Measurements from ENCODE around the gene CGNL1.

The CGNL1 gene

DNA sequence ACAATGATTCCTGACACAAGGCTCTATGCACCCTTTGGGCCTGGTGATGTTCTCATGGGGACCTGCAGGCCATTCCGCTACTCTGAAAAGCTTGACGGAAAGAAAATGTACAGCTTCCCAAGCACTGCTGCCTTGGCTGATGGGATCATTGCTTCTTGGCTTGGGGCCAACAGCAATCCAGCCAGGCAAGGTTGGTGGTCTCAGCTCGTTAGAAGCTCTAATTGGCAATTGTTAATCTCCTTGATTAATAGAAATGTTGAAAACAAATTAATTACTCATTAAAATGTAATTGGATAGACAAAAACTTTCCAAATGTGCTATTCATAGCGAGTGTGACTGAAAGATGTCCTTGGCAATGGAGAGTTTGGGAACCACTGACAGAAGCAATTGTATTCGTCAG, 199.1 kb downstream of the CGNL1 start:
- no peak for DNase-seq

DNA sequence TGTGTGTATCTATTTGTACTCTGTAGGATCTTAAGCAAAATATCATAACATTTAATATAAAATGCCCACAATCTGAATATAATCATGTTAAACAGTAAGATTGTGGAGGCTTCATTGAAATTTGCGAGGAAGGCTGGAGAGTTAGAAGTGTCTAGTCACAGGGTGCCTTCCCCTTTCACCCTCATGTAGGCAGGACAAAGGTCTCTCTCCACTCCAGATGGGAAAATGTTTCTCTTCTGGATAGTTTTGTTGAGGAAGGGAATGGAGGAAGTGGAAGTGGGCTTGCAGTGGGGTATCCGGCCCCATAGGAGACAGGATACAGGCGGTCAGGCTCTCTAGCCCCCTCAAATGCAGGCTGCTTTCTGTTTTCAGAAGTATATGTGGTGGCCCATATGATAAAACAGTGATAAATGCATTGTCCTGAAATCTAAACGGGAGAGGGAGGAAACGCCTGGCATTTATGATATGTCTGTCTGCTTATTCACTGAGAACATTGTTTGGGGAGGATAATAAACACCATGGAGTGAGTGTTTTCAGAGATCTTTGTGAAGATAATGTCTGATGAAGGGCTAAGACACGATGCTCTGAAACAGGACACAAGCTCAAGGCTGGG, 202.1 kb downstream of the CGNL1 start:
- DNase-seq, result peak in 1 of 4 experiments; percentile 25

DNA sequence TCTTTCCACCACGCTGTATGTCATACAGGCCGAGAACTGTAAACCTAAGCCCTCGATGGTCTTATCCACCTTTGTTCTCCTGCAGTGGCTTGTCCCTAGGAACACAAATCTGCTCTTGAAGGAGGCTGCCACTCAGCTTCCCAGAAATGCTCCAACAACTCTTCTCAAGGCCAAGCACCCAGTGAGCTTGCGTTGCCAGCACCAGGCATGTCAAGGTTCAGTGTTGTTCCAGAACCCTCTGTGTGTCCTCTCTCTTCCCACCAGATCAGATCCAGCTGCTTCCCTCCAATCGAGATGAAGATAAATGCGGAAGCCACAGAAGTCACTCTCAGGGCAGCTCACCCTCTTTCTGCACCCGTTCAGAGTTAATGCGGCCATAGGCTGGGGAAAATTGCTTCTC, 204.1 kb downstream of the CGNL1 start:
- DNase-seq, result no peak

DNA sequence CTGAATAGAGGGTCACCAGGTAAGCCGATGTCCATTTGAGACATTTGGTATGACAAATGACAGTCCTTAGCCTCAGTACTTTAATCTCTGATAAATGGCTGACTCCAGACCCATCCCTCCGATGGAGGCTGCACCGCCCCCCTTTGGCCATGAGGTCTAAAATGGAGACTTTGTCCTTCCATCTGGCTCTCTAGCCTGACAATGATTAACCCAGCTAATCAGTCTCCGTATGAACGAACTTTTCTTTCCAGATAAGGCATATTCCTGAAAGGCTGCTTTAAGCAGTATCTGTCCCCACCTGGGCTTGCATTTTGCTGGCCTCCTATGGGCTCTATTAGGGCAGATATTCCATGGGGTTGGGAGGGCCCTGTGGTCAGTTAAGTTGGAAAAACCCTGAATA, 204.6 kb downstream of the CGNL1 start:
- no peak for DNase-seq

DNA sequence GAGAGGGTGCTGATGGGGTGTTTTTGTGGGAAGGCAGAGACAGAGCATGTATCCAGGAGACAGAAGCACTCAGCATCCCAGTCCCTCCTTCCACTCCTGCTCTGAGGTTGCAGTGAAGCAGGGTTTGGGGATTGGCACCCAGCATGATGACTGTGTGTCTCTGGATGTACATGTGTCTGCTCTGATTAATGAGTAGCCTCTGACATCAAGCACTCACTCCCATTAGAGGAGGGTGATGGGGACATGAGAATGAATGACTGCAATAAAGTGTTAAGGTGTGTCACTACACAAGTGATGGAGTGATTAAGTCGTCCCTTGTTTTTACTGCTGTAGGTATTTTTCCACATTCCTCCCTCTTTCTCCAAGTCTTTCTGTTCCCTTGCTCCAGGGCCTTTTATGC, 205.8 kb downstream of the CGNL1 start:
- no peak for DNase-seq

DNA sequence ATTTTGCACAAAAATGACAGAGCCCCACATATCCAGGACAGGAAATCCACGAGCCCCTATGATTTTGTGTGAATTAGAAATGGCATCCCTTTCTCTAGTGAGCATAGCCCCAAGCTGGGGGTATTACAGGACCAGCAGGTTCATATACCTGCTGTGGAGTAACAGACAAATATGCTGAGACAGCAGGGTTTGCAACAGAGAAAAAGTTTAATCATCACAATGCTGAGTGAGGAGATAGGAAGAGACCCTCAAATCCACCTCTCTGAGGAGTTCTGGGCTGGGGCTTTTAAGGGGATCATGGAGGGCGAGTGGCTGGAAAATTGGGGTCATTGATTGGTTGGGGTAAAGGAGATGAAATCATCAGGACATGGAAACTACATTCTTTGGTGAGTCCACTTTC, 207.0 kb downstream of the CGNL1 start:
- DNase-seq, result no peak

DNA sequence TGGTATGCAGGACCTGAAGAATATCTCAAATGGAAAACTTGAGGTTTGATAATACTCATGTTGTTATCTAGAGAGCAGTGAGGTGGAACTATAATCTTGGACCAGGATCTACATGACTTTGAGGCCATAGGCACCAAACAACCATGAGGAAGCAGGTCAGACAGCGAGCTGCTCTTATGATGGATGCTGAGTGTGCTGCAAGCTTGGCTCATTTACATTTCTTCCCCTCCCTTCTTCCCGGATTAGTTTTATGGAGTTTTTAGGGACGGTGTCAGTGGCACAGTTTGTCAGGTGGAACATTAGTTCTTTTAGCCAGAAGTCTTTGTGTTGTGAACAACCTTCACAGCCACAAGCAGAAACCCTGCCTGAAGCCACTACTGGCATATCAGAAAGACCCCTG, 207.4 kb downstream of the CGNL1 start:
- no peak for DNase-seq

DNA sequence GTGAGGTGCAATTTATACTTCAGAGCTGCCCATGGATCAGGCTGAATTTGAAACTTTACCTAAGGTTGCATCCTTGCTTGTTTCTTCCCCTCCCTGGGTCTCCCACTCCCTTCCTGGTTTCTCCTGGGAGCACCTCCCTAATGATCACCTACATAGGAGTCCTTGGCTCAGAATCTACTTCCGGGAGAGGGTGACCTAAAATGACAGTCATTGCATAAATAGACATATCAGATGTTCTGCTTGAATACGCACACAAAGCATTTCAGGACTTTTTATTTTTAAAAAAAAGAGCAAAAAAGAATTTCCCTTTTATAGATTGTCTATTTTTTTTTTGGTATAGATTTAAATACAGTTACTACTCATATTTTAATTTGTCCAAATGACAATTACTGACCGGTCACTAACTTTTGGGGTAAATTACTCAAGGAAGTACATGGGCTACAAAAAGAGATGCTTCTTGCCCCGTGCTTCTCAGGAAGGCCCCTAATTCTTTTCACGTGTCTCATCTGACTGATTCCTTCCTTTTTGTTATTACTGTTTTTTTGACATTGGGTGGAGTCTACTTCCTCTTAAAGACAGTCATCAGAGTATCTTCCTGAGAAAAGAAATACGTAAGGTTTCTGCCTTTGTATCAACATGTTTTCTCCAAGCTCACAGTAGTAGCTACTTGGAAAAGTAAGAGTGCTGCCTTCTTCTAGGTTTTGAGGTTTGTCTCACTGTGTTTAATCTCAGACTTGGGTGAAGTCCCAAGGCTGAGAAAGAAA, 210.5 kb downstream of the CGNL1 start:
- DNase-seq, result peak; percentile 19 to 69 (median 48)

DNA sequence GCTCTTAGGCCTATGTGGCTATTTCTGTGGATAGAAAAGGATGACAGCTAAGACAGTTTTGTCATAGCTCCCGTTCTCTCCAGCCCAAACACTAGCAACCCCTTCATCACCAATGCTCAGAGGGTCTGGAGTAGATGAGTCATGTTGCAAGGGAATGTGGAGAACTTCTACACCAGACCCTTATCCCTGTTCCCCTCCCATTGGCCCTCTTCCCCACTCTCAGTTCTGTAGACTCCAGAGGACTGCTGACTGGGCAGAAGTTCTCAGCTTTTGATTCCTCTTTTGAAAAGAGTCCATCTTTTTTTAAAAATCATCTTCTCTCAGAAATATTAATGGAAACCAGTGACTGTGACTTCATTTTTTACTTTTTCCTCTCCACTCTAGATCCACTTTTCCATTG, 213.0 kb downstream of the CGNL1 start:
- DNase-seq, result peak; percentile 44 to 78 (median 64)

DNA sequence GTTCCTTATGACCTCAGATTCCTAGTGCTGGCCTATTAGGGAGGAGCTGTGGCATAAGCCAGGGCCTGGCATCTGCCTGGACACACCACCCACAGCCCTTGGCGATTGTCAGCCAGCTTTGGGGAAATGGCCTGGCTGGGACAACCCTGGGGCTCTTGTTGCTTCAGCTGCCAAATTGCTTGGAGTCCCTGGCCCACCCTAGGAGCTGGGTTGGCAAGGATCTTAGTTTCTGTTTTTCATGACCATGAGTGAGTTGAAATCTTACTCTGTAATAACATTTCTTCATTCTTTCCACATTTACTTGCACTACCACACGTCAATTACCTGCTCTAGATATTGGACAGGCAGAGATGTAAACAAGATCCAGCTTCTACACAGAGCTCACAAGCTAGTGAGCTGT, 213.4 kb downstream of the CGNL1 start:
- peak; percentile 35 to 67 (median 55) for DNase-seq

DNA sequence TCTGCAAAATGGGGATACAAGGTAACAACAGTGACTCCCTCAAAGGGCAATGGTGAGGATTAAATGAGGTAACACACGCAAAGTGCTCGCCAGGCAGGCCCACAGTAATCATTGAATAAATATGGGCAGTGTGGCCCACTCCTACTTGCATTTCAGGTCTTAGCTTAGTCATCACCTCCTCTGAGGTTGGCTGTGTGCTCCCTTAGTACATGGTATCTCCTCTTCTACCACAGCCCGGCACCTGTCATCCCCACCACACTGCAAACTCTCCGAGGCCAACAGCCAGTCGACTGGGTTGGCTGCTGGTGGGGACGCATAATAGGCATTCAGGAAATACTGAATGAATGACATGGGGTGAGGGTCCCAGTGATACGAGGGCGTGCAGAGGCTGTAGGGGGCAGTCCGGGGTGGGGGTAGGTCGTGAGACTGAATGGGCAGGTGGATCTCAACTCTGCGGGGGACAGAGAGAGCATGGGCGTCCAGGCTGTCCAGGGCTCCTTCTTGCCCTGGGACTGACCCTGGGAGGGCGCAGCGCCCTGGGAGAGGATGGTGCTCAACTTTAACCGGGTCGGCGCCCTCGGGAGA, 215.0 kb downstream of the CGNL1 start:
- no peak for DNase-seq

DNA sequence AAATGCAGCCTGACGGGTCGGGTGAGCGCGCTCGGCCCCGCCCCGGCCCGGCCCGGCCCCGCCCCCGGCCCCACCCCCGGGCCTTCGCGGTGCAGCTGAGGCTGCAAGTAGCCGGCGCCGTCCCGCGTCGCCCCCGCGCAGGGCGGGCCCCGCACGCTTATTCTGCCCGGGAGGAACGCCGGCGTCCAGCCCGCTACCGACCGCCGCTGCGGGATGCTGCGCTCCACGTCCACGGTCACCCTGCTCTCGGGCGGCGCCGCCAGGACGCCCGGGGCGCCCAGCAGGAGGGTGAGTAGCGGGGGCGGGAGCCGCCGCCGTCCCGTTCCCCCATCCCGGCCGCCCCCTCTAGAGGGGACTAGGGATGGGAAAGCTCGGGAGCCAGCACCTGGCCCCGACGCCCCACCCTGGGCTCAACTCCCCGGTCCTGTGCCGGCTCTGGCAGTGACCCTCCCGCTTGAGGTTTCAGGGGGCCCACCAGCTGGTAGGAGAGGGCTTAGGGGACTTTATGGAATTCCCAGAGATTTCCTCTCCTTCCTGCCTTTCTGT, 215.6 kb downstream of the CGNL1 start, which contains the start of gene MYZAP:
MYZAP (plus strand) TSS at position 83 of the 546 bp plus-strand sequence; CDS start at position 214, 131 bp downstream.
- DNase-seq, result peak; percentile 24 to 73 (median 53)

DNA sequence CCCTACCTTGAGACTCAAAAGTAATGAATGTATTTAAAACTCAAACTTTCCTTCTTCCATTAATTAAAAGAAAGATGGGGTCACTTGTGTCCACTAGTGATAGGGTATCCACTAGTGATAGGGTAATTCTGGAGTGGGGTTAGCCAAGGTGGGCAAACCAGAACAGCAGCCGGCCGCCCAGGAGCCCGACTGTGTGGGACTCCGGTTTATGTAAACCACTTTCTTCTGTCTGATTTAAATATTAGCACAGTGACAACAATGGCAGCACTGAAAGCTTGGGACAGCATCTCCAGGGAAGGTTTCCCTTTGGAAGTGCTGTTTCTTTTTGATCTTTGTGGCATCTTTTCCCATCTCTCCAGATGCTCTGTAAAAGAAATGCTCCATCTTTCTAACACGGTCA, 216.1 kb downstream of the CGNL1 start:
- no peak for DNase-seq

DNA sequence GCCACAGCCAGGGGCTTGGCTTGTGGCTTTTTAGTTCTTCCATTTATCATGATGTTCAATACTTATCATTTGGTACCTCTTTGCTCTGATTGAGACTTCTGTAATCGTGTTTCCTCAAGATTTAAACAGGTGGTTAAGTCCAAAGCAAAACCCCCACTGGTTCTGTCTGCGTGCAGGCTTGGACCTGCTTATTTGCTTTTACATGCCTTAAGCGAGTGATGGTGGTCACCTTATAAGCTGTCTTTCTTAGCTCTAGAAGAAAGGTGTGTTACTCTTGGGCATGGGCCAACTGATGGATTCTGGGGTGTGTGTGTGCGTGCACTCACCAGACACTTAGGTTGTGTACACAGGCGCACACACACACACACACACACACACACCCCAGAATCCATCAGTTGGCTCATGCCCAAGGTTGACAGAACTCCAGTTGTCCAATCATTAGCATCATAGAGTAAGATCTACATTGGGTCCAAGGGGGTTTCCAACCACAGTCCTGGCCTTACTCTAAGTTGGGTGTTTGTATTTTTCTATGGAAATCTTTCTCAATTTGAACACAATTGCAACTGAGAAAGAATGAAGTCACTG, 216.6 kb downstream of the CGNL1 start:
- no peak for DNase-seq

DNA sequence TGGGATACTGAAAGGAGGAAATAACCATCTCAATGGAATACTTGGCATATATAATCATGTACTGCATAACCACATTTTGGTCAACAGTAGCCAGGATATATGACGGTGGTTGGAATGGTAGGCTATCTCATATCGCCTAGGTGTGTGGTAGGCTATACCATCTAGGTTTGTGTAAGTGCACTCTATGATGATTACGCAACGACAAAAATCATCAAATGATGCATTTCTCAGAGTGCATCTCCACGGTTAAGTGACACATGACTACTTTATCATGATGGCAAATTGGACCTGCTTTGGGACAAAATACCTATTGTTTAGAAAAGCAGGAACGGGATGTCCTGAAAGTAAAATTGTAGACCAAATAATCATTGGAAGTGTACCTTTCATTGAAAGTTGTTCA, 218.2 kb downstream of the CGNL1 start:
- DNase-seq, result no peak

DNA sequence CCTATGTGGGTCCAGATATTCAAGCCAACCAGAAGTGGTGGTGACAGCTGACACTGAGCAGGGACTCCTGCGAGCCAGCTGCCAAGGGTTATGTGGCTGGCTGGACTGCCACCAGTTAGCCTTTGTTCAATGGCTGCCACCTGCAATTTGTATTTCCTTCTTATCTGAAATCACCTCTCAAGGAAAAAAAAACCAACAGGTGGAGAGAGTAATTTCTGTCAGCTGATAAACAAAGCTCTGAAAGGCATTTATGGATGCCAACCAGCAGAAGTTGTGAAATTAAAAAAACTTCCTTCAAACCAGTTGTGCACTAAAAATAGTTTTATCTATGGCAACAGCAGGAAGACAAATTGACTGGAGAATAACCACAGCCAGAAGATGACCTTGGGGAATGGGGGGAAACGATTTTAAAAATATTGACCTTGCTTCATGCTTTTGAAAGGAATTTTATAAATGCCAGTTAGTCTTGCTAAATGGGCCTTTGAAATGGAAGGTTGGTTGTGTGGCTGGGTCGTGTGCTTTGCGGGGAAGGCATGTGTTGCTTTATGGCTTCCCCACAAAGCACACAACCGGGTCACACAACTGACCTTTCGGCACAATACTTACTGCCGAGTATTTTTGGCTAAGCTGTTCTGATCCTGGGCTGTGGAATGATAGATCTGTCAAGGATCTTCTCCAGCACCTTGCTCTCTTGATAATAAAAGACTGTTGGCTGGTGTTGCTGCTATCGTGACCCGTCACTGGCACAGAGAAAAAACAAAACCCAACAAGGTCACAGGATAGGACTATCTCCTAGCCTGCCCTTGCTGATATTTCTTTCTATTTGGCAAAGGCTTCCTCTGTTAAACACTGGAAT, 218.9 kb downstream of the CGNL1 start:
- DNase-seq, result no peak

DNA sequence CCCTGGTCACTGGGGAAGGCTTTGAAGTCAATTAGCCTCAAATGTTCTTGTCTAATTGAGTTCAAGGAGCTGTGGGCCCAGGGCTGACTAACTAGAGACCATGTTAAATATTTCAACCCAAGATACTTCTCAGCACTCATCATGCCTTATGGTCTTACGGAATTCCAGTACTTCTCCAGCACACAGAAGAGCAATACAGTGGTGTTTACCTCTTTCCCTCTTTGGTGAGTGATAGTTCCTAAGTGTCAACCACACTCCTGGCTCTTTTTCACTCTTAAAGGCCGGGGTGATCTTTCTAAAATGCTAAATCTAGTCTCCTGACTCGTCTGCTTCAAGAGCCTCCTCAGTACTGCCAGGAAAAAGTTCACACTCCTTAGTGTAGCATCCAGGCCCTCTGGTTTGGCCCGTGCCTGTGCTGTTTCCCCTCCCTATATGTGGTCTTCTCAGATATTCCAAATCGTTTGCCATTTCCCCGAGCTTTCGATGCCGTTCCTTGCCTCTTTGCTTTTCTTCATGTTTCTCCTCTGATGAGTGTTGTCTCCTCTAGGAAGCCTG, 220.1 kb downstream of the CGNL1 start:
- DNase-seq, result no peak

DNA sequence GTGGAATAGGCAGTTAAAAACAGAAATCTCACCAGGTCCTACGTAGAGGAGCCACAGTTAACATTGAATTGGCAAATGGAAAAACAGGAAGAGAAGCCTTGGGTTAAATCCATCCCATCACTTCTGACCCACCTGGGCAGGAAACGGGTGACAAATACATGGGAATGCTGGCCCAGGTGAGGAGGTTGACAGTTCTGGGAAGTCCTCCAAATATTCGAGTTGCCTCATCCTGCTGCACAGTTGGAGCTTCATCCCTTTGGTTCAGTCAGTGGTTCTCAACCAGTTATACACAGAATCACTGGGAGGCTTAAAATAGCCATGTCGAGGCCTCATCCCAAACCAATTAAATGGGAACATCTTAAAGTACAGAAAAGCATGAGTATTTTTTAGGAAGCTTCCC, 220.7 kb downstream of the CGNL1 start:
- no peak for DNase-seq

DNA sequence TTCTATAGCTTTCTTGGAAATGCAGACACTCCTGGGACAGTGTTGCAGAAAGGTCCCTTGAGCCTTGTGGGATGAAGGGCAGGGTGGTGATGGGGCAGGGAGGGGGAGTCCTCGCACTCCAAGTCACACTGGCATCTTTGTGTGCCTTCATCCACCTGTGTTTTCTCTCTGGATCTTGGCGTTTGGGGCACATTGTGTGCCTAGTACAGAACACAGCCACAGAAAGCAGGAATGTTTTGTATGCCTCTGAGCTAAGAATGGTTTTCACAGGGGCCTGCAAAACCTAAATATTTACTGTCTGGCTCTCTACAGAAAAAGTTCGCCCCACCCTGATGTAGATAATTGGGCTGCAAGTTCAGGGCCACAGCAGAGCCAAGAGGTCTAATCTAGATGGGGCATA, 221.1 kb downstream of the CGNL1 start:
- DNase-seq, result no peak

DNA sequence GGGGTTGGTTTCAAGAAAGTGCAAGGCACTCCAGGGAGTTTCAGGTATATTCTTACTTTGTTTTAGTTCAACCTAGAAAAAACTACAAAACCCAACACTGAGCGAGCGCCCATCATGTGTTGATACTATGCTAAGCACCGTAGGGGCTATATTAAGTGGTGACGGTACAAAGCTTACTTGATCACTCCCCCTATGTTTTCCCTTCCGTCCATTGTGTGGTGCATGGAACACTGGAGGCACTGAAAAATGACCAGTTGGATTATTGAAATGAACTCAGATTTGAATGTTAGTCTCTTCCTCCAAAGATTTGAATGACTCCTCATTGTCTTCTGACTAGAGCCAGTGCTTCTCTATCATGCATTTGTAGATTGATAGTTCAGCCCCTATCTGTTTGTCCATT, 222.0 kb downstream of the CGNL1 start:
- no peak for DNase-seq

DNA sequence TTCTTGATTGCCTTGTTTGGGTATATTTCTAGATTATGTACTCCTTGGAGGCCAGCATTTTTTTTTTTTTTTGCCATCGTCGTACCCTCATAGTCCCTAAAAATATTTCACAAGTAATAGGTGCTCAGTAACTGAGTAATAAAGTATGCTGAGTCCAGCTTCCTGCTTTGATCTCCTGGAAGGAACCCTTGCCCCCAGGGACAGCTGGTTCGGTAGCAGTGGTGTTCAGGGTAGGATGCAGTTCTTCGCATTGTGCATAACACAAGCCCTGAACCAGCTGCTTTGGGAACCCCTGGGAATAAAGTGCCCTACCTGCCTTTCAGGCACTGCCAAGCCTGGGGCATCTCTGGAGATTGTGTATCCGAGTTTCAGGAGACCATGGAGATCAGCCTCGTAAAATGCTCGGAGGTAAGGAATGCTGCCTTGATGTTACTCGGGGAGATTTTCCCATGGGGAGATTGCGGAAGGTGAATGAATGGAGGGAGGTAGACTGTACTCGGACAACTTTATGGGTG, 223.0 kb downstream of the CGNL1 start:
- no peak for DNase-seq

DNA sequence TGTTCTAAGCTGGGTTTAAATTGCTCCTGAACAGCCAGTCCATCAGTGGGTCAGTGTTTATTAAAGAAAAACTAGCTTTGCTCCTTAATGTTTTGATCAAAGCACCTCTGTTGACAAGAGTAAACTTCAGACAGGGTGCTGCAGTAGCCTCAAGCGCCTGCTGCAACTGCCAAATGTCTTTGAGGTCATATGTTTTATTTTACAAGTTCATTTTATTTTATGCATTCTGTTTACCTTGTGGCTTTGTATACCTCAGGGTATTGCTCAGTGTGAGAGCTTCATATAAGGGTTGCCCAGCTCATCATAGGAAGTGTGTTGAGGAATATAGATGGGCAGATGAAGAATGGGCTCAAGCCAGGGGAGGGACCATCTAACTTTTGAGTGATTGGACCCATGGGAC, 223.9 kb downstream of the CGNL1 start:
- no peak for DNase-seq

Data from suppressor macrophage (primary cell).